Right atrium auricular region (tissue), 2 donors: ENCODE data around the gene CC2D1A. TPM values are rescaled to one million over a fixed set of nuclear protein-coding genes. Genes with fewer than 3 reads are reported as not detected.

ENCODE experiments used
- DNase-seq: peaks from one replicate; pipeline ENCODE4 v3.0.0-alpha.2; 2019; ENCODE audit warnings: low spot score
- H3K27ac ChIP-seq, 2 donors: fragments of 200-600 bp; sonication (generic); 1 replicate in 1 of 2; 2 replicates in 1 of 2; pipeline ENCODE4 v1.5.1; 2016 to 2019
- H3K27me3 ChIP-seq, 2 donors: fragments of 200-600 bp; sonication (generic); one replicate each; pipeline versions ENCODE4 v1.5.1 to v1.6.0; 2017 to 2019
- H3K36me3 ChIP-seq: fragments of 200-600 bp; sonication (generic); one replicate; pipeline ENCODE4 v1.5.1; 2016
- H3K4me1 ChIP-seq, 2 donors: fragments of 200-600 bp; sonication (generic); one replicate each; pipeline versions ENCODE4 v1.5.1 to v1.6.0; 2017 to 2019
- H3K4me3 ChIP-seq, 2 donors: fragments of 200-600 bp; sonication (generic); 1 replicate in 1 of 2; 2 replicates in 1 of 2; pipeline ENCODE4 v1.5.1; 2017 to 2019; ENCODE audit warnings: mild to moderate bottlenecking in 1 of 2, moderate library complexity in 1 of 2
- H3K9me3 ChIP-seq, 2 donors: fragments of 200-600 bp; sonication (generic); one replicate each; pipeline ENCODE4 v1.5.1; 2019
- CTCF ChIP-seq, 2 donors: fragments of 200-600 bp; sonication (generic); IDR thresholded peaks; one replicate each; pipeline ENCODE4 v1.5.1; 2019; ENCODE audit warnings: antibody characterized with exemption in 2 of 2
- microRNA counts, 2 donors: library from miRNA; unstranded; fragments of <30 nt; microRNA quantifications; one replicate each; lab custom pipeline; 2016 to 2017
- microRNA-seq, 2 donors: library from miRNA; unstranded; fragments of <30 nt; microRNA quantifications; one replicate each; pipeline ENCODE4, GENCODE V29; 2016 to 2017; ENCODE audit warnings: borderline number of aligned reads in 2 of 2, borderline replicate concordance in 1 of 2
- total RNA-seq, 2 donors: library from RNA; depleted of rRNA; stranded (reverse); fragments of >200 nt; gene quantifications; one replicate each; pipeline ENCODE4 v1.1.0, GENCODE V29; 2016

The CC2D1A gene
- total RNA-seq, 2 donors from 2014 or later = 16.1 to 22.6 TPM

- H3K4me1 ChIP-seq = peaks cover 0 to 40% of the 10 kb centered on the region in 2 donors
- peak overlapping the region; percentile 70 to 85 for H3K27ac ChIP-seq
- H3K27me3 ChIP-seq = no peaks in the 10 kb centered on the region
- peak; percentile 89 for DNase-seq
- no peaks in the 10 kb centered on the region for H3K9me3 ChIP-seq
- peaks cover under 1% of the 10 kb centered on the region for H3K36me3 ChIP-seq
- no peak for TF ChIP-seq CTCF (IDR thresholded peaks at IDR 0.05)
- peak overlapping the region; percentile 53 to 64 for H3K4me3 ChIP-seq
Observed at GRCh38 chr19:13978351-13979243, 72.6 kb downstream of the CC2D1A start.

- DNase-seq = no peak
- TF ChIP-seq CTCF (IDR thresholded peaks at IDR 0.05) = no peak
- peak overlapping the region; percentile 53 to 64 for H3K4me3 ChIP-seq
- no peaks in the 10 kb centered on the region for H3K36me3 ChIP-seq
- peak overlapping the region; percentile 70 to 85 for H3K27ac ChIP-seq
- H3K27me3 ChIP-seq = no peaks in the 10 kb centered on the region
- H3K9me3 ChIP-seq = no peaks in the 10 kb centered on the region
- H3K4me1 ChIP-seq = peaks cover 0 to 45% of the 10 kb centered on the region in 2 donors
Observed at GRCh38 chr19:13979244-13979615, 73.2 kb downstream of the CC2D1A start.

DNA sequence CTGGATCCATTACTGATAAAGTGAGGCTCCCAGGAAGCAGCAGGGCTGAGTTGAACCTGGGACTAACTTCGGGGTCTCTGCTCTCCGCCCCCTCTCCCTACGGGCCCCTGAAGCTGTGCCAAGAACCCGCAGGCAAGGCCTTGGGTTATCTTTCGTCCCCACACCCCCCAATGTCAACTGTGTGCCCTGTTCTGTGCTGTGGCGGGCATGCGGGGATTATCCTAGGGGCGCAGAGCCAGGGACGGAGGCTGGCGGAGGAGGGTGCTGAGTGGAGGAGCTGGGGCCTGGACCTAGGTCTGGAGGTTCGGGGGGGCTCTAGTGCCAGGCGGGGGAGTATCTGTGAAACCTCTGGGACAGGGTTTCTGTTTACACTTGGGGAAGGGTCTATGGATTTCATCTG, 73.7 kb downstream of the CC2D1A start:
- Histone ChIP-seq H3K27me3 (no peaks in the 10 kb centered on the region), H3K9me3 (no peaks in the 10 kb centered on the region), H3K4me1 (peaks cover 0 to 50% of the 10 kb centered on the region in 2 donors), H3K36me3 (no peaks in the 10 kb centered on the region), H3K4me3 (no peak overlapping the region), H3K27ac (no peak overlapping the region)
- TF ChIP-seq CTCF (IDR thresholded peaks at IDR 0.05) = no peak
- no peak for DNase-seq

GRCh38 chr19:13980340-13980739, 74.3 kb downstream of the CC2D1A start:
- Histone ChIP-seq H3K4me1 (peaks cover 0 to 51% of the 10 kb centered on the region in 2 donors), H3K4me3 (no peak overlapping the region), H3K9me3 (no peaks in the 10 kb centered on the region), H3K36me3 (no peaks in the 10 kb centered on the region), H3K27ac (no peak overlapping the region), H3K27me3 (no peaks in the 10 kb centered on the region)
- no peak for DNase-seq
- no peak for TF ChIP-seq CTCF (IDR thresholded peaks at IDR 0.05)

MicroRNAs encoded within 50 kb of the gene (microRNA counts, 767-probe panel; counts per million panel counts)
- 2,294 to 3,937 counts per million in 2 donors for microRNA hsa-miR-181c-5p (lab: Ali Mortazavi, UCI)

Small RNA genes lying within 50 kb of the gene (microRNA-seq; reads per million reads assigned to microRNA genes)
- gene MIR181C (279 to 438 reads per million in 2 donors), gene MIR181D (457 to 569 reads per million in 2 donors)

Other genes with a start within 250 kb of the CC2D1A start
- 10 to 100 TPM; 18.2 to 19.4 TPM for gene MRI1, start 141.7 kb upstream of the CC2D1A start, total RNA-seq
- gene C19orf53, start 131.7 kb upstream of the CC2D1A start, total RNA-seq = 100 to 1,000 TPM; 272 to 304 TPM
- gene ZSWIM4, start 110.8 kb upstream of the CC2D1A start, total RNA-seq = 1 to 10 TPM; 5.7 to 9.8 TPM
- not detected for gene NANOS3, start 29.1 kb upstream of the CC2D1A start, total RNA-seq
- under 1 TPM; 0.28 to 0.70 TPM for gene BRME1, start 84 bp upstream of the CC2D1A start, total RNA-seq
- 1 to 10 TPM in 1 of 2 donors, under 1 TPM in 1; 0.47 to 1.1 TPM for gene PODNL1, start 32.2 kb downstream of the CC2D1A start, total RNA-seq
- 10 to 100 TPM; 10.6 to 12.2 TPM for gene DCAF15, start 46.3 kb downstream of the CC2D1A start, total RNA-seq
- gene RFX1, start 100.1 kb downstream of the CC2D1A start, total RNA-seq = 1 to 10 TPM; 3.2 to 5.2 TPM
- not detected for gene RLN3, start 121.9 kb downstream of the CC2D1A start, total RNA-seq
- gene IL27RA, start 125.6 kb downstream of the CC2D1A start, total RNA-seq = 1 to 10 TPM; 3.5 to 3.7 TPM
- gene PALM3, start 155.9 kb downstream of the CC2D1A start, total RNA-seq = under 1 TPM; 0.28 to 0.37 TPM
- gene MISP3, start 166.6 kb downstream of the CC2D1A start, total RNA-seq = 10 to 100 TPM in 1 of 2 donors, 1 to 10 TPM in 1; 8.7 to 12.1 TPM
- not detected for gene C19orf67, start 179.6 kb downstream of the CC2D1A start, total RNA-seq
- gene SAMD1, start 184.6 kb downstream of the CC2D1A start, total RNA-seq = 10 to 100 TPM; 20.2 to 38.2 TPM
- gene PRKACA, start 211.6 kb downstream of the CC2D1A start, total RNA-seq = 100 to 1,000 TPM; 144 to 185 TPM
- gene ASF1B, start 230.4 kb downstream of the CC2D1A start, total RNA-seq = 1 to 10 TPM in 1 of 2 donors, under 1 TPM in 1; 0.43 to 1.4 TPM